GM18870 (cell line): Measurements from ENCODE around the gene RASD2.

ENCODE experiments used
- ATAC-seq: cut with Tn5 transposase; IDR thresholded peaks from one replicate; pipeline ENCODE4 v1.9.1; 2021; ENCODE audit warnings: moderate library complexity; ENCODE audit not compliant: unreplicated experiment

Gene RASD2

GRCh38 chr22:35601013-35601580 is 60.5 kb downstream of the RASD2 start:
- no peak for ATAC-seq

GRCh38 chr22:35601743-35602615 is 61.3 kb downstream of the RASD2 start:
- ATAC-seq = no peak
